Liver (tissue), 9 donors: ENCODE measurements around the gene SNRK. TPM values are rescaled to one million over a fixed set of nuclear protein-coding genes. Genes with fewer than 3 reads are reported as not detected.

Experiments
- DNase-seq: peaks from one replicate; pipeline ENCODE4 v3.0.0-alpha.2; 2017; ENCODE audit warnings: low spot score
- H3K27ac ChIP-seq, 2 donors: one replicate each; pipeline ENCODE4 v1.7.0; 2013; ENCODE audit warnings: inconsistent platforms in 2 of 2, low read length in 2 of 2, control low read depth in 1 of 2, low read depth in 1 of 2, mild to moderate bottlenecking in 1 of 2
- H3K27me3 ChIP-seq, 4 donors: one replicate each; pipeline versions ENCODE4 v1.6.1 to v1.7.0; 2013; ENCODE audit warnings: low read length in 3 of 4, inconsistent platforms in 1 of 4, mild to moderate bottlenecking in 1 of 4, moderate library complexity in 1 of 4; ENCODE audit not compliant: control insufficient read depth in 4 of 4, insufficient read depth in 4 of 4
- H3K36me3 ChIP-seq, 4 donors: one replicate each; pipeline versions ENCODE4 v1.6.1 to v1.7.0; 2013; ENCODE audit warnings: low read length in 3 of 4, mild to moderate bottlenecking in 3 of 4, low read depth in 1 of 4, moderate library complexity in 1 of 4; ENCODE audit not compliant: control insufficient read depth in 4 of 4, insufficient read depth in 3 of 4
- H3K4me1 ChIP-seq, 4 donors: one replicate each; pipeline versions ENCODE4 v1.6.1 to v1.7.0; 2013; ENCODE audit warnings: low read length in 3 of 4, mild to moderate bottlenecking in 3 of 4, moderate library complexity in 1 of 4; ENCODE audit not compliant: control insufficient read depth in 4 of 4, insufficient read depth in 4 of 4
- H3K4me3 ChIP-seq, 3 donors: one replicate each; pipeline versions ENCODE4 v1.6.1 to v1.7.0; 2013; ENCODE audit warnings: low read length in 3 of 3, control low read depth in 1 of 3, low read depth in 1 of 3, mild to moderate bottlenecking in 1 of 3
- H3K9ac ChIP-seq, 2 donors: one replicate each; pipeline ENCODE4 v1.7.0; 2013; ENCODE audit warnings: low read length in 2 of 2, mild to moderate bottlenecking in 2 of 2, moderate library complexity in 2 of 2, control low read depth in 1 of 2, low read depth in 1 of 2
- H3K9me3 ChIP-seq, 4 donors: one replicate each; pipeline versions ENCODE4 v1.6.1 to v1.7.0; 2013; ENCODE audit warnings: low read length in 3 of 4; ENCODE audit not compliant: control insufficient read depth in 4 of 4
- EGR1 ChIP-seq, 2 donors: IDR thresholded peaks; 2 replicates each; pipeline ENCODE4 v1.6.1; 2016 to 2018; ENCODE audit warnings: antibody characterized with exemption in 2 of 2, low read depth in 2 of 2
- FOXA1 ChIP-seq: IDR thresholded peaks from 2 replicates; pipeline ENCODE4 v1.6.1; 2016; ENCODE audit warnings: antibody characterized with exemption
- FOXA2 ChIP-seq: IDR thresholded peaks from 2 replicates; pipeline ENCODE4 v1.6.1; 2016; ENCODE audit warnings: antibody characterized with exemption
- GABPA ChIP-seq, 2 donors: IDR thresholded peaks in 1 of 2; conservative IDR thresholded peaks in 1 of 2; 2 replicates each; pipeline ENCODE4 v1.6.1; 2016; ENCODE audit warnings: antibody characterized with exemption in 2 of 2, mild to moderate bottlenecking in 1 of 2, moderate library complexity in 1 of 2
- HNF4G ChIP-seq: IDR thresholded peaks from 2 replicates; pipeline ENCODE4 v1.6.1; 2016; ENCODE audit warnings: antibody characterized with exemption
- JUND ChIP-seq, 2 donors: IDR thresholded peaks; 2 replicates each; pipeline ENCODE4 v1.6.1; 2016; ENCODE audit warnings: antibody characterized with exemption in 2 of 2
- NR2F2 ChIP-seq: IDR thresholded peaks from 2 replicates; pipeline ENCODE4 v1.6.1; 2016; ENCODE audit warnings: antibody characterized with exemption
- RAD21 ChIP-seq, 2 donors: IDR thresholded peaks; 2 replicates each; pipeline ENCODE4 v1.6.1; 2016; ENCODE audit warnings: antibody characterized with exemption in 2 of 2, mild to moderate bottlenecking in 2 of 2
- RXRA ChIP-seq, 2 donors: IDR thresholded peaks; 2 replicates each; pipeline ENCODE4 v1.6.1; 2017 to 2018; ENCODE audit warnings: antibody characterized with exemption in 2 of 2, mild to moderate bottlenecking in 1 of 2
- SP1 ChIP-seq: IDR thresholded peaks from 2 replicates; pipeline ENCODE4 v1.6.1; 2018; ENCODE audit warnings: antibody characterized with exemption, mild to moderate bottlenecking
- TAF1 ChIP-seq: conservative IDR thresholded peaks from 2 replicates; pipeline ENCODE4 v1.6.1; 2016; ENCODE audit warnings: antibody characterized with exemption, mild to moderate bottlenecking
- YY1 ChIP-seq: IDR thresholded peaks from 2 replicates; pipeline ENCODE4 v1.6.1; 2016; ENCODE audit warnings: antibody characterized with exemption, mild to moderate bottlenecking
- WGBS: extraction: QIAGEN DNeasy Blood & Tissue Kit; methylation state at CpG from one replicate; pipeline ENCODE4 v1.1.7; 2013; 5-methylcytosine and 5-hydroxymethylcytosine counted together
- polyA plus RNA-seq, 2 donors: library from polyadenylated mRNA; stranded (reverse) in 1 of 2; unstranded in 1 of 2; fragments of 200-250 nt in 1 of 2; fragments of >200 nt in 1 of 2; fragmentation: Nextera tagmentation in 1 of 2; extraction: Ambion mirVana in 1 of 2; gene quantifications; one replicate each; pipeline versions ENCODE4 v1.2.1 to v1.2.3, GENCODE V29; 2013 to 2015
- total RNA-seq, 2 donors: library from RNA; depleted of rRNA; stranded (reverse); fragments of >200 nt; gene quantifications; one replicate each; pipeline ENCODE4 v1.2.3, GENCODE V29; 2014
- TF ChIP-seq, protein P1 (sequence below): fragments of 150-350 bp; IDR thresholded peaks from 2 replicates; pipeline ENCODE4 v1.5.1; 2017; ENCODE audit warnings: improper control_type of control experiment, low read depth, low read length; ENCODE audit not compliant: missing input control
- TF ChIP-seq, protein P2 (sequence below): IDR thresholded peaks from 2 replicates; pipeline ENCODE4 v1.6.1; 2016; ENCODE audit warnings: antibody characterized with exemption
- TF ChIP-seq, protein P3 (sequence below): IDR thresholded peaks from 2 replicates; pipeline ENCODE4 v1.6.1; 2016; ENCODE audit warnings: antibody characterized with exemption
- donor health status: healthy.
- donor health status: healthy.
- donor health status: healthy.
- donor health status: healthy.
- donor health status: healthy.

SNRK gene, protein sequence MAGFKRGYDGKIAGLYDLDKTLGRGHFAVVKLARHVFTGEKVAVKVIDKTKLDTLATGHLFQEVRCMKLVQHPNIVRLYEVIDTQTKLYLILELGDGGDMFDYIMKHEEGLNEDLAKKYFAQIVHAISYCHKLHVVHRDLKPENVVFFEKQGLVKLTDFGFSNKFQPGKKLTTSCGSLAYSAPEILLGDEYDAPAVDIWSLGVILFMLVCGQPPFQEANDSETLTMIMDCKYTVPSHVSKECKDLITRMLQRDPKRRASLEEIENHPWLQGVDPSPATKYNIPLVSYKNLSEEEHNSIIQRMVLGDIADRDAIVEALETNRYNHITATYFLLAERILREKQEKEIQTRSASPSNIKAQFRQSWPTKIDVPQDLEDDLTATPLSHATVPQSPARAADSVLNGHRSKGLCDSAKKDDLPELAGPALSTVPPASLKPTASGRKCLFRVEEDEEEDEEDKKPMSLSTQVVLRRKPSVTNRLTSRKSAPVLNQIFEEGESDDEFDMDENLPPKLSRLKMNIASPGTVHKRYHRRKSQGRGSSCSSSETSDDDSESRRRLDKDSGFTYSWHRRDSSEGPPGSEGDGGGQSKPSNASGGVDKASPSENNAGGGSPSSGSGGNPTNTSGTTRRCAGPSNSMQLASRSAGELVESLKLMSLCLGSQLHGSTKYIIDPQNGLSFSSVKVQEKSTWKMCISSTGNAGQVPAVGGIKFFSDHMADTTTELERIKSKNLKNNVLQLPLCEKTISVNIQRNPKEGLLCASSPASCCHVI
- 10 to 100 TPM; 21.5 to 28.5 TPM for total RNA-seq
- polyA plus RNA-seq = 1 to 10 TPM; 5.8 to 7.7 TPM

DNA sequence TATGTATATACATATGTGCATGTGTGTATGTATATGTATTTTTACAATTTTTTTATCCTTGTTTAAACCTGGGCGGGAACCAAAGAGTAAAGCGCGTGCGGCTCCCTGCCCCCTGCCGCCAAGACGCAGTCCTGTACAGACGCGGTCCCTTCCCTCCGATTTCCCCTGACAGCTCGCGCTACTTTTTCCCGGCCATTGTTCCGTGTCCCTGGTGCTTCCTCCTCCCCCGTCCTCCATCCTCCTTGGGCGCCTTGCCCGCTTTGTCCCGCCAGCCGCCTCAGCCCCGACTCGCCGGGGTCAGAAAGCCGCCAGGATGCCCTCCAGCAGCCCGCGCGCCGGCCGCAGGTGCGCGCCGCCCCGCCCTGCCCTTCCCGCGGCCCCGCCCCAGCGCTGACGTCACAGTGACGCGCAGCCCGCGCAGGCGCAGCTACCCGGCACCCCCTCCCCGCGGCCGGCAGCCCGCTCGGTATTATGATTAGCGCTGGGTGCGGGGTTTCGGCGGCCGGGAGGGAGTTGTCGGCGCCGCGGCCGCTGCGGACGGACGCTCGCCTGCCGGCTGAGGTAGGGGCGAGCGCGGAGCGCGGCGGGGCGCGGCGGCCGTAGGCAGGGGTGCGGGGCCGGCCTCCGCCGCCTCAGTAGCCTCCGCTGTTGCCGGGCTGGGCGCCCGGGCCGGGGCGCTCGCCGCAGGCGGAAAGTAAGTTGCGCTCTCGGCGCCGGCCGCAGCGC lies at the start of gene SNRK:
Gene SNRK (plus strand): TSS at position 426 of the 726 bp plus-strand sequence. CDS start 16,664 bp downstream, outside the sequence.
- peak within 1 kb of the TSS; percentile 97 to 99 for H3K9ac ChIP-seq
- no peaks in the 10 kb centered on the region for H3K9me3 ChIP-seq
- H3K27ac ChIP-seq = peak within 1 kb of the TSS; percentile 92 to 95
- H3K27me3 ChIP-seq = no peaks in the 10 kb centered on the region
- TF ChIP-seq, protein P1, sequence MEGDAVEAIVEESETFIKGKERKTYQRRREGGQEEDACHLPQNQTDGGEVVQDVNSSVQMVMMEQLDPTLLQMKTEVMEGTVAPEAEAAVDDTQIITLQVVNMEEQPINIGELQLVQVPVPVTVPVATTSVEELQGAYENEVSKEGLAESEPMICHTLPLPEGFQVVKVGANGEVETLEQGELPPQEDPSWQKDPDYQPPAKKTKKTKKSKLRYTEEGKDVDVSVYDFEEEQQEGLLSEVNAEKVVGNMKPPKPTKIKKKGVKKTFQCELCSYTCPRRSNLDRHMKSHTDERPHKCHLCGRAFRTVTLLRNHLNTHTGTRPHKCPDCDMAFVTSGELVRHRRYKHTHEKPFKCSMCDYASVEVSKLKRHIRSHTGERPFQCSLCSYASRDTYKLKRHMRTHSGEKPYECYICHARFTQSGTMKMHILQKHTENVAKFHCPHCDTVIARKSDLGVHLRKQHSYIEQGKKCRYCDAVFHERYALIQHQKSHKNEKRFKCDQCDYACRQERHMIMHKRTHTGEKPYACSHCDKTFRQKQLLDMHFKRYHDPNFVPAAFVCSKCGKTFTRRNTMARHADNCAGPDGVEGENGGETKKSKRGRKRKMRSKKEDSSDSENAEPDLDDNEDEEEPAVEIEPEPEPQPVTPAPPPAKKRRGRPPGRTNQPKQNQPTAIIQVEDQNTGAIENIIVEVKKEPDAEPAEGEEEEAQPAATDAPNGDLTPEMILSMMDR = peak; percentile 21
- TF ChIP-seq, protein P2, sequence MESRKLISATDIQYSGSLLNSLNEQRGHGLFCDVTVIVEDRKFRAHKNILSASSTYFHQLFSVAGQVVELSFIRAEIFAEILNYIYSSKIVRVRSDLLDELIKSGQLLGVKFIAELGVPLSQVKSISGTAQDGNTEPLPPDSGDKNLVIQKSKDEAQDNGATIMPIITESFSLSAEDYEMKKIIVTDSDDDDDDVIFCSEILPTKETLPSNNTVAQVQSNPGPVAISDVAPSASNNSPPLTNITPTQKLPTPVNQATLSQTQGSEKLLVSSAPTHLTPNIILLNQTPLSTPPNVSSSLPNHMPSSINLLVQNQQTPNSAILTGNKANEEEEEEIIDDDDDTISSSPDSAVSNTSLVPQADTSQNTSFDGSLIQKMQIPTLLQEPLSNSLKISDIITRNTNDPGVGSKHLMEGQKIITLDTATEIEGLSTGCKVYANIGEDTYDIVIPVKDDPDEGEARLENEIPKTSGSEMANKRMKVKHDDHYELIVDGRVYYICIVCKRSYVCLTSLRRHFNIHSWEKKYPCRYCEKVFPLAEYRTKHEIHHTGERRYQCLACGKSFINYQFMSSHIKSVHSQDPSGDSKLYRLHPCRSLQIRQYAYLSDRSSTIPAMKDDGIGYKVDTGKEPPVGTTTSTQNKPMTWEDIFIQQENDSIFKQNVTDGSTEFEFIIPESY = no peak
- TF ChIP-seq SP1 = peak; percentile 32
- TF ChIP-seq FOXA1 = no peak
- peak; percentile 13 to 17 for TF ChIP-seq RXRA (IDR thresholded peaks at IDR 0.05)
- TF ChIP-seq YY1 = peak; percentile 34
- peak; percentile 19 to 55 for TF ChIP-seq RAD21 (IDR thresholded peaks at IDR 0.05)
- TF ChIP-seq NR2F2 = peak; percentile 47
- no peaks in the 10 kb centered on the region for H3K36me3 ChIP-seq
- H3K4me3 ChIP-seq = peak within 1 kb of the TSS; percentile 76 to 96 (median 93)
- peak; percentile 98 for DNase-seq
- WGBS = under 1% methylated on average over 91 of the region's 91 CpGs
- H3K4me1 ChIP-seq = peaks cover 4 to 45% (median 27%) of the 10 kb centered on the region in 4 donors

DNA sequence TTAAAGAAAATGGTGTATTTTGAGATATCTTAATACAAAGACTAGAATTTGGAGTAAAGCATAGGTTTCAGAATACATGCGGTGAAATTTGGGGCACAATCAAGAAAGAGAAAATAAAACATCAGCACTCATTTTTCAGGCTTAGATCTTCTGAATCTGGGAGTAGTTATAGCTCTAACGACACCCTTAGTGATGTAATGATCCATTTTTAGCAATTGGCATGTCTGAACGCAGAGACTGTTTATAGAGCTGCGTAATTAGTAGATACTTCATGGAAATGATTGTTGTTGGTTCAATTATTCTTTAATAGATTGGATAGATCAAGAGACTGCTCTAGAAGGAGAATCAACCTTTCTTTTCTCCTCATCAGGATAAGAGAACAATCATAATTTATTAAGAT lies 47.5 kb upstream of the SNRK start:
- H3K9ac ChIP-seq = no peak overlapping the region
- no peaks in the 10 kb centered on the region for H3K4me1 ChIP-seq
- H3K36me3 ChIP-seq = no peaks in the 10 kb centered on the region
- 62% methylated on average over 4 of the region's 4 CpGs for WGBS
- no peak overlapping the region for H3K27ac ChIP-seq
- H3K9me3 ChIP-seq = peaks cover 0 to 8% (median 4%) of the 10 kb centered on the region in 4 donors
- no peaks in the 10 kb centered on the region for H3K27me3 ChIP-seq
- no peak for DNase-seq
- TF ChIP-seq EGR1 (IDR thresholded peaks at IDR 0.05; ENCODE audit: low read depth in 2 of 2) = no peak
- TF ChIP-seq FOXA2 = no peak
- TF ChIP-seq RXRA (IDR thresholded peaks at IDR 0.05) = no peak
- no peak for TF ChIP-seq TAF1
- no peak for TF ChIP-seq HNF4G
- TF ChIP-seq, protein P3, sequence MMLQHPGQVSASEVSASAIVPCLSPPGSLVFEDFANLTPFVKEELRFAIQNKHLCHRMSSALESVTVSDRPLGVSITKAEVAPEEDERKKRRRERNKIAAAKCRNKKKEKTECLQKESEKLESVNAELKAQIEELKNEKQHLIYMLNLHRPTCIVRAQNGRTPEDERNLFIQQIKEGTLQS = no peak
- TF ChIP-seq RAD21 (IDR thresholded peaks at IDR 0.05) = no peak
- TF ChIP-seq GABPA (IDR thresholded peaks at IDR 0.05 in 1 of 2, conservative IDR thresholded peaks at IDR 0.05 in 1 of 2) = no peak
- no peak for TF ChIP-seq SP1
- TF ChIP-seq JUND (IDR thresholded peaks at IDR 0.05) = no peak
- no peak for TF ChIP-seq NR2F2
- H3K4me3 ChIP-seq = no peak overlapping the region
